Medulla oblongata (tissue), 1 donor: Measurements from ENCODE around the gene FMNL3.
A peak's percentile ranks its signal among the peaks of the same experiment; 100 is the strongest.
"Not testable (repeated sequence)": the region's sequence is repeated elsewhere in the genome, so short reads cannot be mapped to it uniquely, and the experiment has no call there.

Source experiments
- DNase-seq: peaks from one replicate; pipeline ENCODE4 v3.0.0-alpha.2; 2015; ENCODE audit errors: extremely low spot score

The FMNL3 gene

GRCh38 chr12:49717800-49718199 lies 10.6 kb upstream of the FMNL3 start:
- not testable (repeated sequence) for DNase-seq

GRCh38 chr12:49716553-49716952 lies 9.3 kb upstream of the FMNL3 start:
- DNase-seq = no peak

- not testable (repeated sequence) for DNase-seq
Measured at GRCh38 chr12:49713952-49714351, 6.7 kb upstream of the FMNL3 start.

GRCh38 chr12:49708851-49709250 lies 1.6 kb upstream of the FMNL3 start:
- DNase-seq = no peak

GRCh38 chr12:49707812-49708147 lies 575 bp upstream of the FMNL3 start:
- DNase-seq = no peak

GRCh38 chr12:49706351-49707127 lies 666 bp downstream of the FMNL3 start:
- DNase-seq = peak; percentile 42

- peak; percentile 48 for DNase-seq
Measured at GRCh38 chr12:49705479-49706134, 1.6 kb downstream of the FMNL3 start.

- DNase-seq = peak; percentile 56
Measured at GRCh38 chr12:49703647-49704137, 3.5 kb downstream of the FMNL3 start.

- DNase-seq = no peak
Measured at GRCh38 chr12:49702676-49703215, 4.5 kb downstream of the FMNL3 start.

GRCh38 chr12:49702009-49702408 lies 5.2 kb downstream of the FMNL3 start:
- no peak for DNase-seq

- DNase-seq = peak; percentile 65
Measured at GRCh38 chr12:49698619-49699545, 8.3 kb downstream of the FMNL3 start.

GRCh38 chr12:49697808-49698207 lies 9.4 kb downstream of the FMNL3 start:
- DNase-seq = no peak

GRCh38 chr12:49696723-49697122 lies 10.5 kb downstream of the FMNL3 start:
- no peak for DNase-seq

GRCh38 chr12:49693931-49694444 lies 13.2 kb downstream of the FMNL3 start:
- DNase-seq = no peak

- DNase-seq = no peak
Measured at GRCh38 chr12:49692851-49693250, 14.4 kb downstream of the FMNL3 start.

- DNase-seq = no peak
Measured at GRCh38 chr12:49689785-49690184, 17.4 kb downstream of the FMNL3 start.

- DNase-seq = no peak
Measured at GRCh38 chr12:49689237-49689636, 18.0 kb downstream of the FMNL3 start.

- DNase-seq = no peak
Measured at GRCh38 chr12:49687941-49688340, 19.3 kb downstream of the FMNL3 start.

GRCh38 chr12:49684310-49684854 lies 22.8 kb downstream of the FMNL3 start:
- DNase-seq = no peak

- no peak for DNase-seq
Measured at GRCh38 chr12:49683599-49684309, 23.5 kb downstream of the FMNL3 start.

GRCh38 chr12:49680075-49680474 lies 27.1 kb downstream of the FMNL3 start:
- no peak for DNase-seq
